GM04504 (cell line): ENCODE measurements around the gene USP12.
A peak's percentile ranks its signal among the peaks of the same experiment; 100 is the strongest.
"Not testable (repeated sequence)": the region's sequence is repeated elsewhere in the genome, so short reads cannot be mapped to it uniquely, and the experiment has no call there.

Source experiments
- DNase-seq: peaks from one replicate; pipeline ENCODE4 v3.0.0-alpha.2; 2012; ENCODE audit warnings: low read depth

Gene USP12, protein sequence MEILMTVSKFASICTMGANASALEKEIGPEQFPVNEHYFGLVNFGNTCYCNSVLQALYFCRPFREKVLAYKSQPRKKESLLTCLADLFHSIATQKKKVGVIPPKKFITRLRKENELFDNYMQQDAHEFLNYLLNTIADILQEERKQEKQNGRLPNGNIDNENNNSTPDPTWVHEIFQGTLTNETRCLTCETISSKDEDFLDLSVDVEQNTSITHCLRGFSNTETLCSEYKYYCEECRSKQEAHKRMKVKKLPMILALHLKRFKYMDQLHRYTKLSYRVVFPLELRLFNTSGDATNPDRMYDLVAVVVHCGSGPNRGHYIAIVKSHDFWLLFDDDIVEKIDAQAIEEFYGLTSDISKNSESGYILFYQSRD

DNA sequence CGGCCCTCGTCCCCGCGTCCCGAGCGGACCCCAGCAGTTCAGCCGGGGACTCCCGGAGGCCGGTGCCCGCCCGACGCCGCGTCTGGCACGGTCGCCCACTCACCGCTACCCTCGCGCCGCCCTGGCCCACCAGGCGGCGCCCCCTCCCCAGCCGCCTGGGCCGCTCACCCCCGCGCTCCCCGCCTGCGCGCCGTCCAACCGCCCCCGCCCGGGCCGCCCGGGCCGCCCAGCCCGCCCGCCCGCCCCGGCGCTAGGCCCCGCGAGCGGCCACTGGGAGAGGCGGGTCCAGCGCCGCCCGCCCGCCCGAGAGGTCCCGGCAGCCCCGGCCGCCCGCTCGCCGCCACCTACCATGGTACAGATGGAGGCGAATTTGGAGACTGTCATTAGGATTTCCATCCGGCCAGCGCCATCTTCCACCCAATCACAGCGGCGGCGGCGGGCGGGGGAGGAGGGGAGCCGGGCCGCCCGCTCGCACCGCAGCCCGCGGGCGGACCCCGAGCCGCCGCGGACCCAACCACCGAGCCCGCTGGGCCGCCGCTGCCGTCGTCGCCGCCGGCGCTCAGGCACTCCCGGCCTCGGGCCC is at the start of gene USP12:
USP12 (minus strand) TSS at position 568 of the 583 bp plus-strand sequence; CDS start at position 396, 172 bp downstream.
- no peak for DNase-seq

GRCh38 chr13:27219611-27220010 is 48.0 kb upstream of the USP12 start:
- DNase-seq = no peak

GRCh38 chr13:27218861-27219260 is 47.2 kb upstream of the USP12 start:
- DNase-seq = not testable (repeated sequence)

GRCh38 chr13:27217791-27218190 is 46.2 kb upstream of the USP12 start:
- DNase-seq = not testable (repeated sequence)

GRCh38 chr13:27213386-27213785 is 41.8 kb upstream of the USP12 start:
- DNase-seq = not testable (repeated sequence)

DNA sequence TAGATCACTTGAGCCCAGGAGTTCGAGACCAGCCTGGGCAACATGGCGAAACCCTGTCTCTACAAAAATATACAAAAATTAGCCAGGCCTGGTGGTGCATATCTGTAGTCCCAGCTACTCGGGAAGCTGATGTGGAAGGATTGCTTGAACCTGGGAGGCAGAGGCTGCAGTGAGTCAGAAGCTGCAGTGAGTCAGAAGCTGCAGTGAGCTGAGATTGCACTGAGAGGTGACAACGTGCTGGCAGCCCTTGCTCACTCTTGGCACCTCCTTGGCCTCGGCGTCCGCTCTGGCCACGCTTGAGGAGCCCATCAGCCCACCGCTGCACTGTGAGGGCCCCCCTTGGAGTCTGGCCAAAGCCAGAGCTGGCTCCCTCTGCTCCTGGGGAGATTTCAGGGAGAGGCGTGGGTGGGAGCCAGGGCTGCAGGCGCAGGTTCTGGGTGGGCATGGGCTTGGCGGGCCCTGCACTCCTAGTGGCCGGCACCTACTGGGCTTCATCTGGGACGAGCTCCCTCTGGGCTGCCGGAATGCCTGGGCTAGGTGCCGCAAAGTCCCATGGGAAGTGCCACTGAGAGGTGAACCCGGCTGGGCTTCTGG is 40.3 kb upstream of the USP12 start:
- peak; percentile 43 for DNase-seq

DNA sequence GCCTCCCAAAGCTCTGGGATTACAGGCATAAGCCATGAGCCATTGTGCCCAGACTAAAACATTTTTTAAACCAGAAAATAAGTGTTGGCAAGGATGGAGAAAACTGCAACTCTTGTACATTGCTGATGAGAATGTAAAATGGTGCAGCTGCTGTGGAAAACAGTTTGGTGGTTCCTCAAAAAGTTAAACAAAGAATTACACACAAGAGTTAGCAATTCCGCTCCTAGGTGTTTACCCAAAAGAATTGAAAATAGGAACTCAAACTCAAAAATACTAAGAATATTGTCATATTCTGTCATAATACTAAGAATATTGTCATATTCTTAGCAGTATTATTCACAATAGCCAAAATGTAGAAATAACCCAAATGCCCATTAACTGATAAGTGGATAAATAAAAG is 39.7 kb upstream of the USP12 start:
- no peak for DNase-seq

GRCh38 chr13:27208514-27208913 is 36.9 kb upstream of the USP12 start:
- DNase-seq = no peak

GRCh38 chr13:27203854-27204253 is 32.2 kb upstream of the USP12 start:
- no peak for DNase-seq

DNA sequence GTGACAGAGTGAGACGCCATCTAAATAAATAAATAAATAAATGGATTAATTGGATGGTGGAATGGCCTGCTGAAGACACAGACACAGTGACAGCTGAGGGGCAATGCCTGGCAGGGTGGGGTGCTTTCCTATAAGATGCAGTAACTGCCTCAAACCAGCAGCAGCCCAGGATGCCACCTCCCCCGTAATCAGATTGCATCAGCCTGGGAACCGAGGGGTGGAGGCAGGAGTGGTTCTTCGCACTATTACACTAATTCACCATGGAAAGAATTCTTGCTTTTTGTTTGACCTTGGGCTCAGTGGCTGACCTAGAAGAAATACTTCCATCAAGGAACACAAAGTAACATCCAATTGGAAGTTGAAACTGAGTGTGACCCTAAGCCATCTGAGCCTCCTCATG is 31.6 kb upstream of the USP12 start:
- no peak for DNase-seq

- no peak for DNase-seq
Observed at GRCh38 chr13:27201661-27202060, 30.1 kb upstream of the USP12 start.

DNA sequence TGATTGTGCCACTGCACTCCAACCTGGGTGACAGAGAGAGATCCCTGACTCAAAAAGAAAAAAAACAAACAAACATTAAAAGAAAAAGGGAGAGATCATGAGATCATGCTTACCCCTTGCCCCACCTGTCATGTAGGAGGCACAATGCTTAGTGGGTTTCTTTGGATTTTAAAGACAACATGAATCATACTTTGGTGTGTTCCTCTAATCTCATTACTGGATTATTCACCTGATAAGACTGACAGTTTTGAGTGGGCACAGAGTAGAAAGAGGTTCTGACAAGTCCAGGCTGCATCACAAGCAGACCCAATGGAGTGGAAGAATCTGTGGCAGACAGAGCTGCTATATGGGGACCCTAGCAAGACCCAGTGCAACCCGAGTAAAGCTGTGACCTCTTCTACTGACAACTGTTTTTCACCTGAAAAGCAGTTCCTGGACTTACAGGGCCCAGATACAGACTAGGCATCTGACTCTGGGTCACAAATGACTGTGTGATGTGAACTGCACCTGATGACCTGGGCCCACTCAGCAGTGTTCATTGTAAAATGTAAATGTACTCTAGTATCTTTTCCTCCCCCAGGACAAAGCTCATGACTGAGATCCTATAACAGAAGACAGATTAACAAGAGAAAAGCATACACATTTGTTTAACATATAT is 28.9 kb upstream of the USP12 start:
- DNase-seq = no peak

- DNase-seq = no peak
Observed at GRCh38 chr13:27199696-27200095, 28.1 kb upstream of the USP12 start.

- DNase-seq = no peak
Observed at GRCh38 chr13:27199211-27199610, 27.6 kb upstream of the USP12 start.

DNA sequence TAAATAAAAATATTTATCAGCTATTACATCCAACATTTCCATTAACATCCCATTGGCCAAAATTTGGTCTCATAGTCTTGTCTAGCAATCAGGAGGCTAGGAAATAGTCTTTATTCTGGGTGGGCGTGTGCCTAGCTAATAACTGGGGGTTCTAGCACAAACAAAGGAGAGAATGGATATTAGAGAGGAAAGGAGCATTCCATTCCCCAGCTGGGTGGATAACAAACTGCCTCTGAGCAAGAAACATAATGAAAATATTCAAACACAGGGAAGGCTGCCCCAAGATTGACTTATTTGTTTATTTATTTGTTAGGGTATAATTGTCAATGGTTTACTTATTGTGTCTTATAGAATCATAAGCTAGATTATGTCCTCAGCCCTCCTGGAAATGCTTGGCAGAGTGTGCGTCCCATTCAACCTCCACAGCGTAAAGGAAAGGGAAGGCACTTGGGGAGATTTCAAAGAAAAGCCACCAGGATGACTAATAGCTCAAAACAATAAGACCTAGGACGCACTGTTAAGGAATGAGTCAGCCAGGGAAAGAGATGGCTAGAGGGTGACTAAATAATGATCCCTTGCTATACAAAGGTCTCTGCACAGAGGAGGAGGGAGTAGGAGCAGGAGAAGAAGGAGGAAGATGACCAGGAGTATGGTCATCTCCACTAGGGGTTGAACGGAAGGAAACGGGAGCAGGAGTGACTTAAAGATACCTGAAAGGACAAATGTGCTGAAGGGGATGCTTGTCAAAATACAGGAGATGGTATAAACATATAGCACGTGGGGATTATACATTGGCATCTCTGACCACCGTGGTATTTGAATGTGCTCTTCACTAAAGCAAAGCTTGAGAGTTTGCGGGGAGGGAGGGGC is 23.5 kb upstream of the USP12 start:
- peak; percentile 82 for DNase-seq

- DNase-seq = no peak
Observed at GRCh38 chr13:27194209-27194608, 22.6 kb upstream of the USP12 start.

DNA sequence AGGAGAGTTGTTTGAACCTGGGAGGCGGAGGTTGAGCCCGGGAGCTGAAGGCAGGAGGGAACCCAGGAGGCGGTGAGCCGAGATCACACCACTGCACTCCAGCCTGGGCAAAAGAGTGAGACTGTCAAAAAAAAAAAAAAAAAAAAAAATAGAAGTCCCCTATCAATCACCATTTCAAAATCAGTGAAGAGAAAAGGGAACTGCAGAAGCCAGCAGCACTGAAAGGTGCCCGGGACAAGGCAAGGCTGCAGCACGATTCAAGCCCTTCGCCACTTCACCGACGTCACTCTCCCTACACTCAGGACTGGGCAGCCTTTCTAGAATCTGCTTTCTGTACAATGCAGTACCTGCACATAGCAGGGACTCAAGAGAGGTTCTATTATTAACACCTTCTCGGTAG is 21.9 kb upstream of the USP12 start:
- DNase-seq = no peak

- no peak for DNase-seq
Observed at GRCh38 chr13:27192973-27193372, 21.4 kb upstream of the USP12 start.

- not testable (repeated sequence) for DNase-seq
Observed at GRCh38 chr13:27192367-27192766, 20.8 kb upstream of the USP12 start.

DNA sequence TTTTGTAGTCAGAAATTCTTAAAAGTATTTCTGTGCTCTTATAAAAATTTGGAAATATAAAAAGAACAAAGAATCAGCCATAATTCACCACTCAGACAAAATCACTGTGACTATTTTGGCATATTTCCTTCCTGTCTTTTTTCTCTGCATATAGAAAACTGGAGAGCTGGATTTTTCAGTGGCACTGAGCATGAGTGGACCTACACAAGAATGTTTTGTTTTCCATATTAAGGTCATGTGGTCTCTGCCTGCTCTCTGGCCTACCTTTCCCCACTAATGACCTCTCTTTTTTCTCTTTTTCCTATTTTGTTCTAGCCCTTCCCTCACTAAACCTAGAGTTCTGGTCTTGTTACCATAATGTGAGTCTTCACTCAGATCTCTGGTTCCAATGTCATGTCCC is 17.6 kb upstream of the USP12 start:
- DNase-seq = no peak

- no peak for DNase-seq
Observed at GRCh38 chr13:27188239-27188638, 16.6 kb upstream of the USP12 start.

- DNase-seq = no peak
Observed at GRCh38 chr13:27186295-27186694, 14.7 kb upstream of the USP12 start.
